Liver (tissue), 3 donors: Measurements from ENCODE around the gene ERI2.

Source experiments
- ATF3 ChIP-seq: IDR thresholded peaks from 2 replicates; pipeline ENCODE4 v1.6.1; 2016; ENCODE audit warnings: antibody characterized with exemption
- CTCF ChIP-seq: fragments of 150-350 bp; IDR thresholded peaks from 2 replicates; pipeline ENCODE4 v1.5.1; 2017; ENCODE audit warnings: improper control_type of control experiment, low read depth, low read length; ENCODE audit not compliant: missing input control
- EGR1 ChIP-seq, 2 donors: IDR thresholded peaks; 2 replicates each; pipeline ENCODE4 v1.6.1; 2016 to 2018; ENCODE audit warnings: antibody characterized with exemption in 2 of 2, low read depth in 2 of 2
- FOXA1 ChIP-seq: IDR thresholded peaks from 2 replicates; pipeline ENCODE4 v1.6.1; 2016; ENCODE audit warnings: antibody characterized with exemption
- FOXA2 ChIP-seq: IDR thresholded peaks from 2 replicates; pipeline ENCODE4 v1.6.1; 2016; ENCODE audit warnings: antibody characterized with exemption
- GABPA ChIP-seq, 2 donors: IDR thresholded peaks in 1 of 2; conservative IDR thresholded peaks in 1 of 2; 2 replicates each; pipeline ENCODE4 v1.6.1; 2016; ENCODE audit warnings: antibody characterized with exemption in 2 of 2, mild to moderate bottlenecking in 1 of 2, moderate library complexity in 1 of 2
- HNF4G ChIP-seq: IDR thresholded peaks from 2 replicates; pipeline ENCODE4 v1.6.1; 2016; ENCODE audit warnings: antibody characterized with exemption
- JUND ChIP-seq, 2 donors: IDR thresholded peaks; 2 replicates each; pipeline ENCODE4 v1.6.1; 2016; ENCODE audit warnings: antibody characterized with exemption in 2 of 2
- MAX ChIP-seq: IDR thresholded peaks from 2 replicates; pipeline ENCODE4 v1.6.1; 2016; ENCODE audit warnings: antibody characterized with exemption
- RAD21 ChIP-seq, 2 donors: IDR thresholded peaks; 2 replicates each; pipeline ENCODE4 v1.6.1; 2016; ENCODE audit warnings: antibody characterized with exemption in 2 of 2, mild to moderate bottlenecking in 2 of 2
- REST ChIP-seq: IDR thresholded peaks from 2 replicates; pipeline ENCODE4 v1.6.1; 2016; ENCODE audit warnings: antibody characterized with exemption, mild to moderate bottlenecking
- RXRA ChIP-seq, 2 donors: IDR thresholded peaks; 2 replicates each; pipeline ENCODE4 v1.6.1; 2017 to 2018; ENCODE audit warnings: antibody characterized with exemption in 2 of 2, mild to moderate bottlenecking in 1 of 2
- SP1 ChIP-seq: IDR thresholded peaks from 2 replicates; pipeline ENCODE4 v1.6.1; 2018; ENCODE audit warnings: antibody characterized with exemption, mild to moderate bottlenecking
- TAF1 ChIP-seq: conservative IDR thresholded peaks from 2 replicates; pipeline ENCODE4 v1.6.1; 2016; ENCODE audit warnings: antibody characterized with exemption, mild to moderate bottlenecking
- donor health status: healthy.
- donor health status: healthy.

GRCh38 chr16:20768121-20768520 is 38.2 kb downstream of the ERI2 start:
- TF ChIP-seq SP1 (no peak), CTCF (no peak), TAF1 (no peak), ATF3 (no peak), EGR1 (IDR thresholded peaks at IDR 0.05; ENCODE audit: low read depth in 2 of 2) (no peak), GABPA (IDR thresholded peaks at IDR 0.05 in 1 of 2, conservative IDR thresholded peaks at IDR 0.05 in 1 of 2) (no peak), RXRA (IDR thresholded peaks at IDR 0.05) (no peak), JUND (IDR thresholded peaks at IDR 0.05) (no peak), FOXA2 (no peak), REST (no peak), HNF4G (no peak), FOXA1 (no peak), MAX (no peak), RAD21 (IDR thresholded peaks at IDR 0.05) (no peak)
